ENCODE results near the gene LEO1.

The LEO1 gene

GRCh38 chr15:51917493-51917892 is 54.1 kb downstream of the LEO1 start:
- Histone ChIP-seq H3K27me3 (ENCODE audit: control insufficient read depth in 1 of 2, insufficient read depth in 2 of 2, low read length in 2 of 2) (no peaks in the 10 kb centered on the region), H3K9ac (ENCODE audit: low read length) (no peak overlapping the region), H3K4me1 (ENCODE audit: insufficient read depth, low read length) (no peaks in the 10 kb centered on the region), H3K27ac (ENCODE audit: low read depth, low read length) (no peak overlapping the region), H3K4me3 (ENCODE audit: low read depth in 1 of 2, low read length in 2 of 2) (no peak overlapping the region), H3K36me3 (ENCODE audit: insufficient read depth, low read length) (peaks cover 19% of the 10 kb centered on the region), H3K9me3 (ENCODE audit: low read length) (no peaks in the 10 kb centered on the region)

- H3K4me1 ChIP-seq (ENCODE audit: insufficient read depth, low read length): peaks cover 11% of the 10 kb centered on the region
- H3K36me3 ChIP-seq (ENCODE audit: insufficient read depth, low read length): no peaks in the 10 kb centered on the region
- H3K27ac ChIP-seq (ENCODE audit: low read depth, low read length): no peak overlapping the region
- H3K27me3 ChIP-seq (ENCODE audit: control insufficient read depth in 1 of 2, insufficient read depth in 2 of 2, low read length in 2 of 2): no peaks in the 10 kb centered on the region
- no peaks in the 10 kb centered on the region for H3K9me3 ChIP-seq (ENCODE audit: low read length)
- H3K9ac ChIP-seq (ENCODE audit: low read length): no peak overlapping the region
- H3K4me3 ChIP-seq (ENCODE audit: low read depth in 1 of 2, low read length in 2 of 2): no peak overlapping the region
Measured at GRCh38 chr15:51912528-51912927, 59.0 kb downstream of the LEO1 start.

GRCh38 chr15:51909584-51909983 is 62.0 kb downstream of the LEO1 start:
- peaks cover 11% of the 10 kb centered on the region for H3K4me1 ChIP-seq (ENCODE audit: insufficient read depth, low read length)
- no peaks in the 10 kb centered on the region for H3K9me3 ChIP-seq (ENCODE audit: low read length)
- H3K27me3 ChIP-seq (ENCODE audit: control insufficient read depth in 1 of 2, insufficient read depth in 2 of 2, low read length in 2 of 2): no peaks in the 10 kb centered on the region
- H3K4me3 ChIP-seq (ENCODE audit: low read depth in 1 of 2, low read length in 2 of 2): no peak overlapping the region
- H3K36me3 ChIP-seq (ENCODE audit: insufficient read depth, low read length): peaks cover 5% of the 10 kb centered on the region
- no peak overlapping the region for H3K27ac ChIP-seq (ENCODE audit: low read depth, low read length)
- H3K9ac ChIP-seq (ENCODE audit: low read length): no peak overlapping the region

GRCh38 chr15:51908316-51908715 is 63.3 kb downstream of the LEO1 start:
- peaks cover 11% of the 10 kb centered on the region for H3K4me1 ChIP-seq (ENCODE audit: insufficient read depth, low read length)
- no peaks in the 10 kb centered on the region for H3K27me3 ChIP-seq (ENCODE audit: control insufficient read depth in 1 of 2, insufficient read depth in 2 of 2, low read length in 2 of 2)
- H3K4me3 ChIP-seq (ENCODE audit: low read depth in 1 of 2, low read length in 2 of 2): no peak overlapping the region
- no peak overlapping the region for H3K27ac ChIP-seq (ENCODE audit: low read depth, low read length)
- no peaks in the 10 kb centered on the region for H3K9me3 ChIP-seq (ENCODE audit: low read length)
- no peak overlapping the region for H3K9ac ChIP-seq (ENCODE audit: low read length)
- H3K36me3 ChIP-seq (ENCODE audit: insufficient read depth, low read length): peaks cover 11% of the 10 kb centered on the region

- peaks cover 16% of the 10 kb centered on the region for H3K36me3 ChIP-seq (ENCODE audit: insufficient read depth, low read length)
- no peak overlapping the region for H3K4me3 ChIP-seq (ENCODE audit: low read depth in 1 of 2, low read length in 2 of 2)
- no peak overlapping the region for H3K27ac ChIP-seq (ENCODE audit: low read depth, low read length)
- H3K27me3 ChIP-seq (ENCODE audit: control insufficient read depth in 1 of 2, insufficient read depth in 2 of 2, low read length in 2 of 2): no peaks in the 10 kb centered on the region
- H3K4me1 ChIP-seq (ENCODE audit: insufficient read depth, low read length): peaks cover 11% of the 10 kb centered on the region
- no peak overlapping the region for H3K9ac ChIP-seq (ENCODE audit: low read length)
- H3K9me3 ChIP-seq (ENCODE audit: low read length): no peaks in the 10 kb centered on the region
Measured at GRCh38 chr15:51907136-51907862, 64.3 kb downstream of the LEO1 start.

GRCh38 chr15:51904931-51905330 is 66.6 kb downstream of the LEO1 start:
- H3K36me3 ChIP-seq (ENCODE audit: insufficient read depth, low read length): peaks cover 31% of the 10 kb centered on the region
- peaks cover 10% of the 10 kb centered on the region for H3K4me1 ChIP-seq (ENCODE audit: insufficient read depth, low read length)
- no peak overlapping the region for H3K4me3 ChIP-seq (ENCODE audit: low read depth in 1 of 2, low read length in 2 of 2)
- no peak overlapping the region for H3K27ac ChIP-seq (ENCODE audit: low read depth, low read length)
- no peaks in the 10 kb centered on the region for H3K9me3 ChIP-seq (ENCODE audit: low read length)
- H3K27me3 ChIP-seq (ENCODE audit: control insufficient read depth in 1 of 2, insufficient read depth in 2 of 2, low read length in 2 of 2): no peaks in the 10 kb centered on the region
- H3K9ac ChIP-seq (ENCODE audit: low read length): no peak overlapping the region

- no peak overlapping the region for H3K9ac ChIP-seq (ENCODE audit: low read length)
- no peak overlapping the region for H3K27ac ChIP-seq (ENCODE audit: low read depth, low read length)
- H3K36me3 ChIP-seq (ENCODE audit: insufficient read depth, low read length): peaks cover 31% of the 10 kb centered on the region
- no peaks in the 10 kb centered on the region for H3K9me3 ChIP-seq (ENCODE audit: low read length)
- no peaks in the 10 kb centered on the region for H3K27me3 ChIP-seq (ENCODE audit: control insufficient read depth in 1 of 2, insufficient read depth in 2 of 2, low read length in 2 of 2)
- H3K4me1 ChIP-seq (ENCODE audit: insufficient read depth, low read length): peaks cover 5% of the 10 kb centered on the region
- H3K4me3 ChIP-seq (ENCODE audit: low read depth in 1 of 2, low read length in 2 of 2): no peak overlapping the region
Measured at GRCh38 chr15:51904421-51904820, 67.2 kb downstream of the LEO1 start.

- Histone ChIP-seq H3K4me1 (ENCODE audit: insufficient read depth, low read length) (no peaks in the 10 kb centered on the region), H3K9me3 (ENCODE audit: low read length) (no peaks in the 10 kb centered on the region), H3K9ac (ENCODE audit: low read length) (no peak overlapping the region), H3K36me3 (ENCODE audit: insufficient read depth, low read length) (peaks cover 3% of the 10 kb centered on the region), H3K4me3 (ENCODE audit: low read depth in 1 of 2, low read length in 2 of 2) (no peak overlapping the region), H3K27me3 (ENCODE audit: control insufficient read depth in 1 of 2, insufficient read depth in 2 of 2, low read length in 2 of 2) (no peaks in the 10 kb centered on the region), H3K27ac (ENCODE audit: low read depth, low read length) (no peak overlapping the region)
Measured at GRCh38 chr15:51889486-51889885, 82.1 kb downstream of the LEO1 start.

- no peak overlapping the region for H3K9ac ChIP-seq (ENCODE audit: low read length)
- H3K36me3 ChIP-seq (ENCODE audit: insufficient read depth, low read length): no peaks in the 10 kb centered on the region
- H3K27me3 ChIP-seq (ENCODE audit: control insufficient read depth in 1 of 2, insufficient read depth in 2 of 2, low read length in 2 of 2): no peaks in the 10 kb centered on the region
- H3K27ac ChIP-seq (ENCODE audit: low read depth, low read length): no peak overlapping the region
- peaks cover 4% of the 10 kb centered on the region for H3K4me1 ChIP-seq (ENCODE audit: insufficient read depth, low read length)
- no peaks in the 10 kb centered on the region for H3K9me3 ChIP-seq (ENCODE audit: low read length)
- no peak overlapping the region for H3K4me3 ChIP-seq (ENCODE audit: low read depth in 1 of 2, low read length in 2 of 2)
Measured at GRCh38 chr15:51888593-51889195, 82.9 kb downstream of the LEO1 start.
